HG02763 (cell line): ENCODE data around the gene PDIA5.

ENCODE experiments used
- ATAC-seq: cut with Tn5 transposase; IDR thresholded peaks from one replicate; pipeline ENCODE4 v1.9.1; 2021; ENCODE audit warnings: mild to moderate bottlenecking, moderate library complexity; ENCODE audit not compliant: unreplicated experiment

PDIA5 gene

DNA sequence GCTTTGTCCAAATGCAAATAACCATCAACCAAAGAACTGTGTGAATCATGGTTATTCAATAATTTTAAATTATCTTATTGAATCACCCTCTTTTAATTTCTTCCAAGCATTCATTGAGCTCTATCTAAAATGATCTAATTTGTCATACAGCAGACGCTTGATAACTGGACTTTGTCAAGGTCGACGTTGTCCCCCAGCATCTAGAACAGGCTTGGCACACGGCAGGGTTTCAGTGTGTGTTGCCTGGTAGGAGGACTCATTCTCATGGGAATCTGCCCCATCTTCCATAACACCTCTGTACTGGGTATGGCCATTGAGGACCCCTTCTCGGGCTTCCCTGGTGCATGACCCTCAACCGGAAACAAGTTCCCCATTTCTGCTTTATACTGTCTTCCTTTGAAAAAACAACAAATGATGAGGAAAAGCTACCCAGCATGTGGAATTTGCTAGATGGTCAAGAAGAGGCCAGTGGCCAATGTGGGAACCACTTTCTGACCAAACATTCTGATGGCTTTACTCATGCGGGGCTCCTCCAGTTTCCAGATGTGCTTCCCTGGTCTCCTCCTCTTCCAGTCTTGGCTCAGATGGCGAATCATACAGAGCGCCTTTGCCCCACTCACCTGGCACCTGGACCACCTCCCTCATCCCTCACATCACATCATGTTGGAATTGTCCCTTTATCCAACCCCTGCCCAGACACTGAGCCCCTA, 93.3 kb downstream of the PDIA5 start:
- ATAC-seq: no peak

GRCh38 chr3:123161167-123161566, 94.3 kb downstream of the PDIA5 start:
- no peak for ATAC-seq

- ATAC-seq: no peak
These were observed 96.3 kb downstream of the PDIA5 start for GRCh38 chr3:123163141-123163540.

DNA sequence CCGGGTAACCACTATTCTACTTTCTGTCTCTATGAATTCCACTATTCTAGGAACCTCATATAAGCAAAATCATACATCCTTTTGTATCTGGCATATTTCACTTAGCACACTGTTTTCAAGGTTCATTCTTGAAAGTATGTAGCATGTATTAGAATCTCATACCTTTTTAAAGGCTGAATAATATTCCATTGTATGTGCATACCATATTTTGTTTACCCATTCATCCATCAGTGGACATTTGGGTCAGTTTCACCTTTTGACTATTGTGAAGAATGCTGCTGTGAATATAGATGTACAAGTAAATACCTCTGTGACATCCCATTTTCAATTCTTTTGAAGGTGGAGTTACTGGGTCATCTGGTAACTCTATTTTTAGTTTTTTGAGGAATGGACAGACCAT, 98.3 kb downstream of the PDIA5 start:
- no peak for ATAC-seq

- no peak for ATAC-seq
These were observed 100.9 kb downstream of the PDIA5 start for GRCh38 chr3:123167686-123168085.

- no peak for ATAC-seq
These were observed 101.3 kb downstream of the PDIA5 start for GRCh38 chr3:123168122-123168521.

DNA sequence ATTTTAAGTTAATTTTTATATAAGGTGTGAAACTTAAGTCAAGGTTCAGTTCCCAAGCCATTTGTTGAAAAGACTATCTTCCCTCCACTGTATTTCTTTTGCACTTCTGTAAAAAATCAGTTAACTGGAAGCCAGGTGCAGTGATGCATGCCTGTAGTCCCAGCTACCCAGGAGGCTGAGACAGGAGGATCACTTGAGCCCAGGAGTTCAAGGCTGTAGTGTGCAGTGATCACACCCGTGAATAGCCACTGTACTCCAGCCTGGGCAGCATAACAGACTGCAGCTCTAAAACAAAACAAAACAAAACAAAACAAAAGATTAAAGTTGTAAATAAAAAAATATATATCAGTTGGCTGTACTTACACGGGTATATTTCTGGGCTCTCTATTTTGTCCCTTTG, 101.8 kb downstream of the PDIA5 start:
- ATAC-seq: no peak

- no peak for ATAC-seq
These were observed 102.7 kb downstream of the PDIA5 start for GRCh38 chr3:123169492-123169929.

GRCh38 chr3:123169930-123170329, 103.1 kb downstream of the PDIA5 start:
- no peak for ATAC-seq

DNA sequence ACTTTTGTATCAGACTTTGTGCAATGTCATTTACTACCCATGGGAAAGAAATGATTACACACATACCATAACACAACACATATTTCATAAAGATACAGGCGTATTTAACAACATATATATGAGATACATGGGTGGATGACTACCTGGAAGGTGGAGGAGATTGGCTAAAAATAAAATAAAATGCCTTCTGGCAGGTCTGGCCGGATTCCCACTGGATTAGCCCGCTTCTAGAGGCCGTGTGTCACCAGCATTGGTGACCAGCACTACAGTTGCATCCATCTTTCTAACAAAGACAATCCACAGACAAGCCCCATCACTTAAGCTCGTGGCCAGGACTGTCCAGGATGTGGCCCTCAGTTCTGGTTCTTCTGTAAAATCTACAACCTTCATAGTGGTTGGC, 114.0 kb downstream of the PDIA5 start:
- ATAC-seq: no peak

GRCh38 chr3:123186695-123187094, 119.9 kb downstream of the PDIA5 start:
- no peak for ATAC-seq

DNA sequence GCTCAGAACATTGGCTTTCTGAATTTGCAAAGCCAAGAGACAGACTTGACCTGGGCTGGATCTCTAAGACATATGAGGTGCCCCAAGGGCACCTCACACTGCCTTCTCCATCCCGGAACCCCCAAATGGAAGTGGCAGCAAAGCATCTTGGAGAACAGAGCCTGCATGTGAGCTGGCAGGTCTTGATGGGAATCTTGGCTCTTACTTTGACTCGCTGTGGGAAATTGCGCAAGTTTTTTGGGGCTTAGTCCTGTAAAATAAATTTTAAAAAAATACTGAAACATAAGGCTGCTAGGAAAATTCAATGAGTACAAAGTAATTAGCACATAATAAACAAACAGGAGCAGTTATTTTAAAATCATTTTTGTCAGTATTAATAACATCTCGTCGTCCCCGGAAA, 121.2 kb downstream of the PDIA5 start:
- ATAC-seq: no peak

DNA sequence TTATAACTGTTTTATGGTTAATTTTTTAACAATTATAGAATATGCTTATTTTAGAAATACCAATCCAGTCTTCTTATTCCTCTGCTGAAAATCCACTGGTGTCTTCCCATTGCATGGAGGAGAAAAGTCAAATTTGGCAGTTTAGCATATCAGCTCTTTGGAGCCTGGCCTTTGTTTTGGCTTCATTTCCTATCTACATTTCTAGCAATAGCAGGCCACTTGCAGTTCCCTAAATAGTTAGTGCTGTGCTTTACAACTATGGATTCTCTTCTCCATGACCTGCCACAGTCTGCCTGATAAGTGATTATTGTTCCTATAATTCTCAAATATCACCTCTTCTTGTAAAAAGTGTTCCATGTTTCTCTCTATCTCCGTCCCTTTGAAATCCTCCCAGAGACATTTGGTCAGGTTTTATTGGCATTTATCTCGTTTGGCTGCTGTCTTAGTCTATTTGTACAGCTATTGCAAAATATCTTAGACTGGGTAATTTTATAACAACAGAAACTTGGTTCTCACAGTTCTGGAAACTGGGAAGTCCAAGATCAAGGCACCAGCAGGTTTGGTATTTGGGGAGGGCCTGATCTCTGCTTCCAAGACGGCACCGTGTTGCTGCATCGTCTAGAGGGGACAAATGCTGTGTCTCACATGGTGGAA, 126.8 kb downstream of the PDIA5 start:
- ATAC-seq: no peak

DNA sequence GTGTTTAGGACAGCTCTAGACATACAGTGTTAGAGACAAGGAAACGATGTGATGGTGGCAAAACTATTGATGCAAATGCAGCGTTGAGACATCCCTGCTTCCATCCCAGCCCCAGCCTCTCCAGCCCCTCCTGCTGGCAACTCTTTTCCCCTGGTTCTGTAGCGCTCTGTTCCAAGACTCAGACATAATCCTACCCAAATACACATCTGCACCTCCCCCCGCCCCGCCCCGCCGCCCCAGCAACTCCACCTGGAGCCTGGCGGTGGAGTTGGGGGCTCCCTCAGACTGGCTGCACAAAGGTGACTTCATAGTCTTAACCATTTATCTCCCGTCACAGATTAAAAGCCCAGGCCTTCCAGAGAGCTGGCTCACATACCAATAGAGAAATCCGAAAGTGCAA, 127.7 kb downstream of the PDIA5 start:
- no peak for ATAC-seq

DNA sequence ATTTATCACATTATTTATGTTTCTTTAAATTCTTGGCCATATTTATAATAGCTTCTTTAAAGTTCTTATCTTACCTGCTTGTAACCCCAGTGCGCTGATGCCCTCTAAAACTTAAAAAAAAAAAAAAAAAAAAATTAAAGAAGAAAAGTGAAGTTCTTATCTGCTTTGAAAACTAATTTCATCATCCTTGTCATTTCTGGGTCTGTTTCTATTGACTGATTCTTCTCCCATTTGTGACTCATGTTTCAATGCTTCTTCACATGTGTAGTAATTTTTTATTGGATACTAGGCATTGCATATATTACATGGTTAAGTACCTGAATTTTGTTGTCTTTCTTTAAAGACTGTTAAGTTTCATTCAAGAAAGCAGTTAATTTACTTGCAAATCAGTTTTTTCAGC, 131.5 kb downstream of the PDIA5 start:
- no peak for ATAC-seq

GRCh38 chr3:123201223-123201556, 134.4 kb downstream of the PDIA5 start:
- no peak for ATAC-seq

- ATAC-seq: peak; percentile 98
These were observed 135.0 kb downstream of the PDIA5 start, which contains the start of gene SEC22A for GRCh38 chr3:123201557-123202427. TSS of gene SEC22A (plus strand) at chr3:123201943. CDS start at chr3:123209218, 7,275 bp downstream.

DNA sequence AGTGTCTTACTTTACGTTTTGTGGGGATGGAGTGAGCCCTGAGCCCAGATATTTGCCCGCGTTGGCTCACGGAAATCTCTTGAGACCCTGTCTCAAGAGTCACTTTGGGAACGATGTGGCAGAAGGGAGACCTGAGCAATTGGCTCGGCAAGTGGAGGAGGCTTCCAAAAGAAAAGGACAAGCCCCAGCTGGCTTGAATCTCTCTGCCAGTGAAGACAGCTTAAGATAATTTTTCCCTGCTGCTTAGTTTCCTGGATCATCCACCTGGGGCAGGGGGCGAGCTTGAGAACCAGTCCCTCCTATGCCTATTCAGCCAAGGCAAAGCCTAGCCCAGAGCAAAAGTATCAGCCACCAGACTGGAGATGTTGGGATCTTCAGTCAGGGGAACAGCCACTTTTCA, 135.6 kb downstream of the PDIA5 start:
- no peak for ATAC-seq
